Glutamatergic neuron (in vitro differentiated cells): Measurements from ENCODE around the gene PTEN. TPM values are rescaled to one million over a fixed set of nuclear protein-coding genes. Genes with fewer than 3 reads are reported as not detected.
"Not testable (repeated sequence)": the region's sequence is repeated elsewhere in the genome, so short reads cannot be mapped to it uniquely, and the experiment has no call there.

Source experiments
- DNase-seq: peaks from one replicate; pipeline ENCODE4 v3.0.0; 2022
- H3K27ac Mint-ChIP-seq: one replicate; pipeline ENCODE4 v1.8.0; 2020; ENCODE audit warnings: mild to moderate bottlenecking, mixed read lengths, inconsistent platforms; ENCODE audit not compliant: unreplicated experiment
- H3K27me3 Mint-ChIP-seq: one replicate; pipeline ENCODE4 v1.8.0; 2020; ENCODE audit warnings: mild to moderate bottlenecking, moderate library complexity, mixed read lengths, inconsistent platforms; ENCODE audit not compliant: unreplicated experiment
- H3K36me3 Mint-ChIP-seq: one replicate; pipeline ENCODE4 v1.8.0; 2020; ENCODE audit warnings: mild to moderate bottlenecking, mixed read lengths, inconsistent platforms; ENCODE audit not compliant: unreplicated experiment
- H3K4me1 Mint-ChIP-seq: one replicate; pipeline ENCODE4 v1.8.0; 2020; ENCODE audit warnings: mild to moderate bottlenecking, low read depth, mixed read lengths, inconsistent platforms; ENCODE audit not compliant: unreplicated experiment
- H3K4me3 Mint-ChIP-seq: one replicate; pipeline ENCODE4 v1.8.0; 2020; ENCODE audit warnings: mild to moderate bottlenecking, mixed read lengths, inconsistent platforms; ENCODE audit not compliant: unreplicated experiment
- H3K9me3 Mint-ChIP-seq: one replicate; pipeline ENCODE4 v1.8.0; 2020; ENCODE audit warnings: mild to moderate bottlenecking, moderate library complexity, mixed read lengths, inconsistent platforms; ENCODE audit not compliant: unreplicated experiment
- total RNA-seq: library from RNA; stranded (reverse); fragmentation: NEBNext Ultra II Directional; extraction: Animal tissue kit (Norgen Biotek cat#: 25700); gene quantifications from one replicate; pipeline ENCODE4 v1.2.1, GENCODE V29; 2021; ENCODE audit not compliant: unreplicated experiment
- TF ChIP-seq, protein P1 (sequence below): fragments of 200-600 bp; sonication (generic); IDR thresholded peaks from one replicate; pipeline ENCODE4 v1.5.0; 2021; ENCODE audit not compliant: partially characterized antibody, unreplicated experiment

PTEN gene
- total RNA-seq, 1 donor from 2014 or later, result 61.2 TPM

DNA sequence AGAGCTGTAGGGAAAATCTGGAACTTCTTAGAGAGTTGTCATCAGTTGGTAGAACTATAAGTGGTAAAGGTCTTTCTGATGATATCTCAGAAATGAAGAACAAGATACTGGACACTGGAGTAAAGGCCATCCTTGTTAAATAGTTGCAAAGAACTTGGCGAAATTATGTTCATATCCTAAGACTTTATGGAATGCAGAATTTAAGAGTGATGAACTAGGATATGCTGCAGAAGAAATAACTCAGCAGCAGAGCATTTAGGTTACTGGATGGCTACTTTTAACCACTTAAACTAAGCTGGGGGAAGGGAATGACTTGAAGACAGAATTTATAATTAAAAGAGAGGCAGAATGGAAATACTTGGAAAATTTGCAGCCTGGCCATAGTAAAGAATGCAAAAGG is 23.7 kb downstream of the PTEN start:
- H3K36me3 Mint-ChIP-seq, result peaks cover 10% of the 10 kb centered on the region
- TF ChIP-seq, protein P1, sequence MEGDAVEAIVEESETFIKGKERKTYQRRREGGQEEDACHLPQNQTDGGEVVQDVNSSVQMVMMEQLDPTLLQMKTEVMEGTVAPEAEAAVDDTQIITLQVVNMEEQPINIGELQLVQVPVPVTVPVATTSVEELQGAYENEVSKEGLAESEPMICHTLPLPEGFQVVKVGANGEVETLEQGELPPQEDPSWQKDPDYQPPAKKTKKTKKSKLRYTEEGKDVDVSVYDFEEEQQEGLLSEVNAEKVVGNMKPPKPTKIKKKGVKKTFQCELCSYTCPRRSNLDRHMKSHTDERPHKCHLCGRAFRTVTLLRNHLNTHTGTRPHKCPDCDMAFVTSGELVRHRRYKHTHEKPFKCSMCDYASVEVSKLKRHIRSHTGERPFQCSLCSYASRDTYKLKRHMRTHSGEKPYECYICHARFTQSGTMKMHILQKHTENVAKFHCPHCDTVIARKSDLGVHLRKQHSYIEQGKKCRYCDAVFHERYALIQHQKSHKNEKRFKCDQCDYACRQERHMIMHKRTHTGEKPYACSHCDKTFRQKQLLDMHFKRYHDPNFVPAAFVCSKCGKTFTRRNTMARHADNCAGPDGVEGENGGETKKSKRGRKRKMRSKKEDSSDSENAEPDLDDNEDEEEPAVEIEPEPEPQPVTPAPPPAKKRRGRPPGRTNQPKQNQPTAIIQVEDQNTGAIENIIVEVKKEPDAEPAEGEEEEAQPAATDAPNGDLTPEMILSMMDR, result no peak
- no peak overlapping the region for H3K4me3 Mint-ChIP-seq
- no peak for DNase-seq
- no peak overlapping the region for H3K27ac Mint-ChIP-seq
- H3K4me1 Mint-ChIP-seq, result no peaks in the 10 kb centered on the region
- no peaks in the 10 kb centered on the region for H3K27me3 Mint-ChIP-seq
- H3K9me3 Mint-ChIP-seq, result no peaks in the 10 kb centered on the region

DNA sequence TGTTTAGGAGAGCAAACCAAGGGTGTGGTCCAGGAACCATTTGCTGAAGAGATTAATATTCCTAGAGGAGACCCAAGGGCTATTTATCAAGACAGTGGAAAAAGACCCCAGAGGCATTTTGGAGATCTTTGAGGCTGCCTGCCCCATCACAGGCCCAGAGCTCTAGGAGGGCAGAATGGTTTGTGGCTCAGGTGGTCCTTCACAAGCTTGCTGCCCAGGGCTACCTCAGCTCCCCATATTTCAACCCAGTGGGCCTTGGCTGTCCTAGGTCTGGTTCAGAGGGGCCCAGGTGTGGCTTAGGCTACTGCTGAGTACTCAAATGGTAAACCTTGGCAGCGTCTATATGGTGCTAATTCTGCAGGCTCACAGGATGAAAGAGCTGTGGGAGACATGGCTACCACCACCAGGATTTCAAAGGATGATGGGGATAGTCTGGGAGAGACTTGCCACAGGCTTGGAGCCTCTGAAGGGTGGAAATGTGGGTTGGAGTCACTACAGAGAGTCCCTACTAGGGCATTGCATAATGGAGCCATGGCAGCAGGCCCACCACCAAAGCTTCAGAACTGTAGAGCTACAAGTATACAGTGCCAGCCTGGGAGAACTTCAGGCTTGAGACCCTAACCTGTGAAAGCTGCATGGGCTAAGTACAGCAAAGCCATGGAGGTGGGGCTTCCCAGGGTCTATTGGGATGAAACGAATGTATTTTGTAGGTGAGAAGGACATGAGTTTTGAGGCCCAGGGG is 24.3 kb downstream of the PTEN start:
- Mint-ChIP-seq H3K27me3 (no peaks in the 10 kb centered on the region), H3K4me1 (no peaks in the 10 kb centered on the region), H3K36me3 (peaks cover 10% of the 10 kb centered on the region), H3K27ac (no peak overlapping the region), H3K9me3 (no peaks in the 10 kb centered on the region), H3K4me3 (no peak overlapping the region)
- no peak for DNase-seq
- TF ChIP-seq, protein P1, result no peak

DNA sequence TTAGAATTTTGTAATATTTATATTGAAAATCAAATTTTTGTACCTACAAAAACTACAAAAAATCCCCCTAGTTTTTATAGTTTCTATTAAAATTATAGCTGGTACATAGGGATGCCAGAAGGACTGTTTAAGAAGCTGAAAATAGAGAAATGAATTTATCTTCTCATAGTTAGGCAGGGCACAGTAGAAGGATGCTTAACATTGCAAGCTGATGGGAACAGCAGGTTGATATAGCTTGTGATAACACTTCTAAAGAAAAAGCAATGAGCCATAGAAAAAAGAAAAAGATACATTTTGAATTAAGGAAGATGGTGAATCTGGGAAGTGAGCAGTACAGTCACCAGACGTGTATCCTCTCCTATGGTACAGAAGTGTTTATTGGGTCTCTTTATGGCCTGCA is 32.0 kb downstream of the PTEN start:
- no peaks in the 10 kb centered on the region for H3K4me1 Mint-ChIP-seq
- DNase-seq, result no peak
- H3K4me3 Mint-ChIP-seq, result no peak overlapping the region
- peaks cover 6% of the 10 kb centered on the region for H3K9me3 Mint-ChIP-seq
- H3K27me3 Mint-ChIP-seq, result no peaks in the 10 kb centered on the region
- no peak overlapping the region for H3K27ac Mint-ChIP-seq
- H3K36me3 Mint-ChIP-seq, result peaks cover 4% of the 10 kb centered on the region
- TF ChIP-seq, protein P1, result no peak

DNA sequence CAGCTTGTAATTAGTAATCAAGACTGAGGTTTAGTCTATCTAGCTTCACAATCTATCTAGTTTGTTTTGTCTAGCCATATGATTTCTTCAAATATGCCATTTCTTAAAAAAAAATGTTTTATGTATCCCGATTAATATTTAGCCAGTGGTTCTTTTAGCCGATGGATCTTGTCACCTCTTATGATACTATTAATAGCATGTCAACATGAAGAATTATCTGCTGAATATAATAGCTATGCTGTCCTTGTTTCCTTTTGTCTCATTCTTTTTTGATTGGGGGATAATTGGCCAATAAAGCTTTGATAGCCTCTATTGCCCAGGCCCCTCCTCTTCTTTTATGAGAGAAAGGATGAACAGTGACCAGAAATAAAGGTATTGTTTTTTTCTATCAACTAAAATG is 32.8 kb downstream of the PTEN start:
- peaks cover 6% of the 10 kb centered on the region for H3K9me3 Mint-ChIP-seq
- no peaks in the 10 kb centered on the region for H3K27me3 Mint-ChIP-seq
- DNase-seq, result no peak
- H3K4me3 Mint-ChIP-seq, result no peak overlapping the region
- TF ChIP-seq, protein P1, result no peak
- no peaks in the 10 kb centered on the region for H3K4me1 Mint-ChIP-seq
- H3K27ac Mint-ChIP-seq, result no peak overlapping the region
- H3K36me3 Mint-ChIP-seq, result peaks cover 4% of the 10 kb centered on the region

DNA sequence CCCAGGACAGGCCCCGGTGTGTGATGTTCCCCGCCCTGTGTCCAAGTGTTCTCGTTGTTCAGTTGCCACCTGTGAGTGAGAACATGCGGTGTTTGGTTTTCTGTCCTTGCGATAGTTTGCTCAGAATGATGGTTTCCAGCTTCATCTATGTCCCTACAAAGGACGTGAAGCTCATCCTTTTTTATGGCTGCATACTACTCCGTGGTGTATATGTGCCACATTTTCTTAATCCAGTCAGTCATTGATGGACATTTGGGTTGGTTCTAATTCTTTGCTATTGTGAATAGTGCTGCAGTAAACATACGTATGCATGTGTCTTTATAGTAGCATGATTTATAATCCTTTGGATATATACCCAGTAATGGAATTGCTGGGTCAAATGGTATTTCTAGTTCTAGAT is 34.5 kb downstream of the PTEN start:
- H3K36me3 Mint-ChIP-seq, result peaks cover 14% of the 10 kb centered on the region
- not testable (repeated sequence) for H3K9me3 Mint-ChIP-seq, H3K4me1 Mint-ChIP-seq, H3K4me3 Mint-ChIP-seq, DNase-seq, H3K27ac Mint-ChIP-seq, H3K27me3 Mint-ChIP-seq

DNA sequence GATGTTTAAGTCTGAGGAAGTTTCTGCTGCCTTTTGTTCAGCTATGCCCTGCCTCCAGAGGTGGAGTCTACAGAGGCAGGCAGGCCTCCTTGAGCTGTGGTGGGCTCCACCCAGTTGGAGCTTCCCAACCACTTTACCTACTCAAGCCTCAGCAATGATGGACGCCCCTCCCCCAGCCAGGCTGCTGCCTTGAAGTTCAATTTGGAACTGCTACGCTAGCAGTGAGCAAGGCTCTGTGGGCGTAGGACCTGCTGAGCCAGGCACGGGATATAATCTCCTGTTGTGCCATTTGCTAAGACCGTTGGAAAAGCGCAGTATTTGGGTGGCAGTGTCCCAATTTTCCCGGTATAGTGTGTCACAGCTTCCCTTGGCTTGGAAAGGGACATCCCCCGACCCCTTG is 40.0 kb downstream of the PTEN start:
- H3K9me3 Mint-ChIP-seq, result peaks cover 12% of the 10 kb centered on the region
- H3K27me3 Mint-ChIP-seq, H3K27ac Mint-ChIP-seq, H3K4me1 Mint-ChIP-seq, DNase-seq, H3K4me3 Mint-ChIP-seq: not testable (repeated sequence)
- peaks cover 21% of the 10 kb centered on the region for H3K36me3 Mint-ChIP-seq
